ENCODE measurements around the gene AKAP6. TPM values are rescaled to one million over a fixed set of nuclear protein-coding genes. Genes with fewer than 3 reads are reported as not detected.
"Not testable (repeated sequence)": the region's sequence is repeated elsewhere in the genome, so short reads cannot be mapped to it uniquely, and the experiment has no call there.

Gene AKAP6
- total RNA-seq, 2 experiments from 2014 or later: 0.62 to 0.67 TPM

DNA sequence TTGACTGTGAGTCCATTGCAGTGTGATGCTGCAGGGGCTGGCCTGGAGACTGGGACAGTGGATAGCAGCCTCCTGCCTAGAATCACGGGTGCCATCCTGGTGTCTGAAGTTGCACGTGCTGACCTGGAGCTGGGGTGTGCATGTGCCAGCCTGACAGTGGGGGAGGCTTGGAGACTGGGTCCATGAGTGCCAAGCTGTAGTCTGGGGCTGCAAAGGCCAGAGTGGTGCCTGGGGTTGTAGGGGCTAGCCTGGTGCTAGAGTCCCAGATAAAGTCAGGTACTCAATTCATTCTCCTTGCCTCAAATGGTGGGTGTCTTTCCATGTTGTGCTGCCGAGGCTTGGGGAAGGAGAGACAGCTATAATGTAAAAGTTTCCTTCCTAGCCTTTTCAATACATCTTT lies 427.7 kb downstream of the AKAP6 start:
- Mint-ChIP-seq H3K9me3 (peaks cover 8% of the 10 kb centered on the region), H3K36me3 (ENCODE audit: low read depth) (no peaks in the 10 kb centered on the region), H3K27ac (no peak overlapping the region)

DNA sequence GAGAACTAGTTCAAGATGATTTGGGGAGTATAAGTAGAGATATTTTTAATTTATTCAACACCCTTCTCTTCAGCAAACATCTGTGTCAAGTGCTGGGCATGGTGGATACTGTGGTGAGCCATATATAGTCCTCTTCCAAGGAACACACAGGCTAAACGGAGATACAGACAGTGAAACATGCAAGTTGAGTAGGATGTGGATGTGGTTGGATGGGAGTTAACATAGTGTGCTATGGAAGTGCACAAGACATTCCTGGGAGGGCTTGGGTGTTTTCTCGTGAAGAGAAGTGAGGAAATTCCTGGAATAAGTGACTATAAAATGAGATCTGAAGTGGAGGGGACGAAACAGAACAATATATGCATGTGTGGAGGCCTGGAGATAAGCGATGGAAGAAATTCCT lies 428.5 kb downstream of the AKAP6 start:
- Mint-ChIP-seq H3K4me3 (no peak overlapping the region), H3K36me3 (ENCODE audit: low read depth) (no peaks in the 10 kb centered on the region), H3K27ac (no peak overlapping the region), H3K9me3 (peaks cover 8% of the 10 kb centered on the region), H3K27me3 (no peaks in the 10 kb centered on the region), H3K4me1 (no peaks in the 10 kb centered on the region)
- DNase-seq: no peak
- POLR2A ChIA-PET: no interaction called here
- CTCF ChIA-PET: no interaction called here

More for the DNA sequence above, 427.7 kb downstream of the AKAP6 start:
- POLR2A ChIA-PET: no interaction called here
- CTCF ChIA-PET: no interaction called here
- no peak for DNase-seq
- no peak overlapping the region for H3K4me3 Mint-ChIP-seq
- H3K4me1 Mint-ChIP-seq: no peaks in the 10 kb centered on the region
- H3K27me3 Mint-ChIP-seq: no peaks in the 10 kb centered on the region

DNA sequence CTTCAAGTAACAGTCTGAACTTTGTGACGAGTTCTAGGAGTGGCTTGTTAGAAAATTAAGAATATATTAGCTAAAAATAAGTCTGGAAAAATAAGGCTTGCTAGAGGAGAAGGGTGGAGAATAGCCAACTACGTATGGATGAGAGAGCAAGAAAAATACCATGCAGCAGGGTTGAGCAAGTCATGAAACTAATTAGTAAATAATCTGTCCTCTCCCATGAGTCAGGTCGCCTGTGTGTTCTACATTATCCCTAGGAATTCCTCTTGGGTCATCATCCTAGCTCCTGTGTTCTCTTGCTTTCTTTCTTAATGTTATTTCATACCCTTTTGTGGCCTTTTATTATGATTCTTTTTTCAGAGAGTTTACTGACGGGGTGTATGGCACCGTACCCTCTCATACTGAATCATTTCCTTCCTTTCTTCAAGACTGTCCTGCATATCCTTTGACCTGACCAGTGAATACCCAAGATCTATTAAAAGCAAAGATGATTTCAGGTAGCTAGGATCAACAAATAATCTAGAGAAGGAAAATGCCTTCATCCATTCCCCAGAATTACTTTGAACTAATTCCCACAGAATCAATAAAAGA lies 432.4 kb downstream of the AKAP6 start:
- H3K9me3 Mint-ChIP-seq: peaks cover 6% of the 10 kb centered on the region
- CTCF ChIA-PET: no interaction called here

DNA sequence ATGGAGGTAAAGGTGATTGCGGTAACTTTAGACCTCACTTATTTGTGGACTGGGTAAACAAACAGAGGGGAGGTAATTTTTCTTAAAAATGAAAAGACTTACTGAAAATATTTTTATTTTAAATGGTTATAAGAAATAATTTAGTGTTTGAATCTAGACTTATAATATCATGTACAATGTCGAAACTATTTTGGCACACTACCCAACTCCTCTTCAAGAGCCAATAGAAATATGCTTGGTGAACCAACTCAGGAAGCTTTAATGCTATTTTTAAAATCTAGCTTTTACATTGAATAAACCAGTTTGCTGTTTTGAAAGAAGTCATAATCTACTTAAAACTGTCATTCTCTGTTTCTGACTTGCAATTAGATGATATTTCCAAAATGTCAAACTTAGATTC lies 433.8 kb downstream of the AKAP6 start:
- H3K9me3 Mint-ChIP-seq: no peaks in the 10 kb centered on the region
- POLR2A ChIA-PET: no interaction called here
- CTCF ChIA-PET: interaction anchor here (0.8 kb wide), 1 partner anchor 352 kb away, joined by 3 read pairs; no protein-coding TSS in a partner anchor
- H3K4me1 Mint-ChIP-seq: no peaks in the 10 kb centered on the region
- DNase-seq: no peak
- H3K27me3 Mint-ChIP-seq: no peaks in the 10 kb centered on the region
- no peak overlapping the region for H3K4me3 Mint-ChIP-seq
- H3K27ac Mint-ChIP-seq: no peak overlapping the region
- H3K36me3 Mint-ChIP-seq (ENCODE audit: low read depth): no peaks in the 10 kb centered on the region

More for the DNA sequence above, 432.4 kb downstream of the AKAP6 start:
- no peak overlapping the region for H3K27ac Mint-ChIP-seq
- H3K4me3 Mint-ChIP-seq: no peak overlapping the region
- no peaks in the 10 kb centered on the region for H3K36me3 Mint-ChIP-seq (ENCODE audit: low read depth)
- no peak for DNase-seq
- POLR2A ChIA-PET: no interaction called here
- no peaks in the 10 kb centered on the region for H3K27me3 Mint-ChIP-seq
- H3K4me1 Mint-ChIP-seq: no peaks in the 10 kb centered on the region

DNA sequence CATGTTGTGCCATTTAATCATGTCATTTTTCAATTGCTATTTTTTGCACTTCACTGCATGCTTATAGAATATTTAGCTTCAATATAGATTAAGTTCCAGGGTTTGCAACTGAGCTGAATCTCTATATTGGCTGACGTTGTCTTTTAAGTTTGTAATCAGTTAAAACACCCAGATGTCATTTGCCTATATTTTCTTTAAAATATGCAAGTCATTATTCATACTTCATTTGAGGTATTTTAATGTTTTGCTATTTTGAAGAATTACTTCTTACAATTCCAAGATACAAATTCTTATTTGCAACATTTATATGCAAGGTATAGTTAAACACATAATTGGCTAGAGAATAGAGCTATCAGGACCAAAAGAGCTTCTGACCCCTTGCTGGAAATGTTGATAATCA lies 434.6 kb downstream of the AKAP6 start:
- CTCF ChIA-PET: interaction anchor here (0.8 to 1.2 kb wide), 2 partner anchors 11 to 352 kb away, joined by 3 to 4 read pairs; no protein-coding TSS in a partner anchor
- no peak for DNase-seq
- H3K27me3 Mint-ChIP-seq: no peaks in the 10 kb centered on the region
- H3K36me3 Mint-ChIP-seq (ENCODE audit: low read depth): no peaks in the 10 kb centered on the region
- POLR2A ChIA-PET: no interaction called here
- no peaks in the 10 kb centered on the region for H3K9me3 Mint-ChIP-seq
- H3K4me1 Mint-ChIP-seq: no peaks in the 10 kb centered on the region
- H3K4me3 Mint-ChIP-seq: no peak overlapping the region
- no peak overlapping the region for H3K27ac Mint-ChIP-seq

DNA sequence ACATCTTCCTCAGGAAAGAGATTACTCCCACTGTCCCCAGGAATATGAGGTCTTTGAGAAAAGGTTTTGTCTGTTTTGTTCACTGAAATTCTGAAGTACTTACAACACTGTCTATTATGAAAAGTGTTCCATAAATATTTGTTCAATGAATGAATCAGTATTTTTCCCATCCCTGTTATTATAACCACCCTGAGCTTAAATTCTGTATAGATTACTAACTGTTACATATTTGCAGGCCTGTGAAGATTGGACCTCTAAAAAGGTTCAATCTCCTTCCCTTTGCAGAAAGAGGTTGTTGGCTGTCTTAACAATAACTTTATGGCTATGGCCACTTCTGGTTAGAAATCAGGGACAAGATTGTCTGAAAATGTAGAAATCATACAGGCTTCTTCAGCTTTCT lies 435.0 kb downstream of the AKAP6 start:
- H3K36me3 Mint-ChIP-seq (ENCODE audit: low read depth): no peaks in the 10 kb centered on the region
- CTCF ChIA-PET: interaction anchor here (0.6 to 1.2 kb wide), 2 partner anchors 11 to 18 kb away, joined by 3 to 4 read pairs; no protein-coding TSS in a partner anchor
- no peaks in the 10 kb centered on the region for H3K4me1 Mint-ChIP-seq
- POLR2A ChIA-PET: no interaction called here
- no peak overlapping the region for H3K4me3 Mint-ChIP-seq
- DNase-seq: no peak
- no peaks in the 10 kb centered on the region for H3K27me3 Mint-ChIP-seq
- no peaks in the 10 kb centered on the region for H3K9me3 Mint-ChIP-seq
- H3K27ac Mint-ChIP-seq: no peak overlapping the region

DNA sequence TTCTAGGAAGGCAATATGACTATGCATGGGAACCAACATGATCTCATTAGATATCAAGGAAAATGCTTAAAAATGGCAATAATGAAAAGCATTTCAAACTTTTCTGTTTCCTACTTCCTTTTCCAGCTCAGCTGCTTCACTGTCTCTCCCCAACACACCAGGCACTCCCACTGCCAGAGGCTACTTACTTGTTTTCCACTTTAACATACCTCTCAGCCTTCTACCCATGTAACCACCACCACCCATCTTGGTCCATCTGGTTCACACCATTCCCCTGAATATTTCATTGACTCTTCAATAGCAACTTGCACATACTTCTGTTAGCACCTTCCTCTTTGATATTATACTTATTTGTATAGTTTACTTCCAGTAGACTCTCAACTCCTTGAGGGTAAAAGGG lies 441.3 kb downstream of the AKAP6 start:
- Mint-ChIP-seq H3K36me3 (ENCODE audit: low read depth) (no peaks in the 10 kb centered on the region), H3K4me1 (no peaks in the 10 kb centered on the region), H3K4me3 (no peak overlapping the region), H3K27me3 (no peaks in the 10 kb centered on the region), H3K27ac (no peak overlapping the region), H3K9me3 (no peaks in the 10 kb centered on the region)
- CTCF ChIA-PET: no interaction called here
- DNase-seq: no peak
- POLR2A ChIA-PET: no interaction called here

DNA sequence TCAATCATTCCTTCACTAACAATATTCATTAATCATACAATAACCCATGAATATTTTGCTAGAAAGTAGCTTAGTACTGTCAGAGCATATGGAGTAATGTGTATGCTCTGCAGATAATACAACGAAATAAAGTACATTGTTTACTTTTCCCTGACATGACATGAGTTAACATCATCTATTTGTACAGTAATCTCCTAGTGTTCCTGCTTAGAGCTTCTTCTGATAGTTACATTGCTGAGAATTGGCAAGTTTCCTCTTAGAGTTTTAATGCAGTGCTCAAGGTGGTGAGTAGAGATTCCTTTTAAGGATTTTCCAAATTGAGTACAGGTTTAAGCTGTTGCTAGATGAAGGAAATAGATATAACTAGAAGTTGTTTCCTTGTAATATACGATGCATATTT lies 445.1 kb downstream of the AKAP6 start:
- Mint-ChIP-seq H3K4me1 (no peaks in the 10 kb centered on the region), H3K27me3 (no peaks in the 10 kb centered on the region), H3K4me3 (no peak overlapping the region), H3K27ac (no peak overlapping the region), H3K36me3 (ENCODE audit: low read depth) (no peaks in the 10 kb centered on the region), H3K9me3 (peaks cover 2% of the 10 kb centered on the region)
- ChIA-PET CTCF (interaction anchor here (1.2 kb wide), 1 partner anchor 10 kb away, joined by 4 read pairs; no protein-coding TSS in a partner anchor), POLR2A (no interaction called here)
- no peak for DNase-seq

DNA sequence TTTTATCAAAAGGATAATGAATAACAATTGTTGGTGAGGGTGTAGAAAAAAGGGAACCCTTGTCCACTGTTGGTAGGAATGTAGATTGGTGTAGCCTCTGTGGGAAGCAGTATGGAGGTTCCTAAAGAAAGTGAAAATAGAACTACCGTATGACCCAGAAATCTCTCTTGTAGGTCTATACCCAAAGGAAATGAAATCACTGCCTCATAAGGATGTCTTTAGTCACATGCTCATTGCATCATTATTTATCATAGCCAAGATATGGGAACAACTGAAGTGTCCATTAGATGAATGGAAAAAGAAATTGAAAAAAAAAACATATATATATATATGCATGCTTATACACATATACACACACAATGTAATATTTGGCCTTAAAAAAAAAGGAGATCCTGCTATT lies 450.7 kb downstream of the AKAP6 start:
- POLR2A ChIA-PET: interaction anchor here (0.6 kb wide), 1 partner anchor 655 kb away, joined by 3 read pairs; no protein-coding TSS in a partner anchor
- DNase-seq: no peak
- Mint-ChIP-seq H3K4me3 (no peak overlapping the region), H3K27ac (no peak overlapping the region), H3K9me3 (peaks cover 2% of the 10 kb centered on the region), H3K36me3 (ENCODE audit: low read depth) (no peaks in the 10 kb centered on the region), H3K4me1 (no peaks in the 10 kb centered on the region), H3K27me3 (no peaks in the 10 kb centered on the region)
- CTCF ChIA-PET: no interaction called here

DNA sequence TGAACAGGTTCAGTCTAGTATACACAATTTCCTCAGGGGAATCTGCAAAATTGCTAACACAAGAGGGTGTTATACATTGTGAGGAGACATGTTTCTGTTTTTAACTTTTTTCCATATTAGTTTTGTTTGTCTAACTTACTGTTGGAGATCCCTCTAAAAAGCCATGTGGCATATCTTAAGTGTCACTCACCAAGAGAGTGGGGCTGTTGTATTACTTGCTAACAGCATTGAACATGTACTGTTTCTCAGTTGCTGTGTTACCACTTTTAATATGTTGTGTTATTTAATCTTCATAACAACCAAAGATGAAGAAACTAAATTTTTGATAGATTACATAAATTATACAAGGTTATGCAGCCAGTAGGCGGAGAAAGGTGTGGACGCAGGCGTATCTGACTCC lies 455.3 kb downstream of the AKAP6 start:
- Mint-ChIP-seq H3K27ac (no peak overlapping the region), H3K4me1 (no peaks in the 10 kb centered on the region), H3K4me3 (no peak overlapping the region), H3K9me3 (peaks cover 3% of the 10 kb centered on the region), H3K36me3 (ENCODE audit: low read depth) (no peaks in the 10 kb centered on the region), H3K27me3 (no peaks in the 10 kb centered on the region)
- POLR2A ChIA-PET: no interaction called here
- CTCF ChIA-PET: no interaction called here
- no peak for DNase-seq

DNA sequence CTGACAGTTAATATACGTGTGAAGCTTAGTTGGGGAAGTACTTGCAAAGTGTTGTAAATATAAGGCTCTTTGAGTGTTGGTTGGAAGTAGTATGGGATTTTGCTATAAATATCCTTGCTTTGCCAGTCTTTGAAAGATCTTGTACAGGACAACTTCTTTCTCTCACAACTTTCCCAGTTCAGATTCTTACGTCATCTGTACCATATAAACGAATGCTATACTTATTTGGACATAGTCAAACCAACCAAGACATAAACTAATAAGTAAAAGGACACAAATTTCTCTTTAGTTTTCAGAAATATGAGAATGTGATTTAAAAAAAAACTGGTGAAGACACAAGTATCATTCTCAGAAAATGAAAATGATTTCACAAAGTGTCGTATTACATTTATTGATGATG lies 456.5 kb downstream of the AKAP6 start:
- Mint-ChIP-seq H3K27me3 (no peaks in the 10 kb centered on the region), H3K4me1 (no peaks in the 10 kb centered on the region), H3K36me3 (ENCODE audit: low read depth) (no peaks in the 10 kb centered on the region), H3K4me3 (no peak overlapping the region), H3K9me3 (peaks cover 8% of the 10 kb centered on the region), H3K27ac (no peak overlapping the region)
- ChIA-PET POLR2A (no interaction called here), CTCF (no interaction called here)
- DNase-seq: no peak

DNA sequence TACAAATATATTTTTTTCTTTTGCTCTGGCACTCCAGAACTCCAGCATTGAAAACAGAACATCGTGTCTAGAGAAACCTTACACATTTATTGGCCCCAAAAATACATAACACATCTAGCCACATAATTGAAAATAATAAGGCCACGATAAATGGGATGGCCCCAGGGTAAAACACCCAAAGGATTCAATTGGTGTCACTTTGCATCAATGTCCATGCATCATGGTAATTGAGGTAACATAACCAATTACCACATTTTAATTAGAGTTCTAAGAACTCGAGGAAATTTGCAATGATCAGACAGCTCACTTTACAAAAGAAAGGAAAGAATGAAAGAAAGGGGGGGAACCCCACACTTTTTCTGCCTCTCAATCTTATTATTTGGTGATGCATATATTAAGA lies 457.8 kb downstream of the AKAP6 start:
- Mint-ChIP-seq H3K4me3 (no peak overlapping the region), H3K27ac (no peak overlapping the region), H3K27me3 (no peaks in the 10 kb centered on the region), H3K36me3 (ENCODE audit: low read depth) (no peaks in the 10 kb centered on the region), H3K9me3 (peaks cover 8% of the 10 kb centered on the region), H3K4me1 (no peaks in the 10 kb centered on the region)
- POLR2A ChIA-PET: no interaction called here
- no peak for DNase-seq
- CTCF ChIA-PET: no interaction called here

DNA sequence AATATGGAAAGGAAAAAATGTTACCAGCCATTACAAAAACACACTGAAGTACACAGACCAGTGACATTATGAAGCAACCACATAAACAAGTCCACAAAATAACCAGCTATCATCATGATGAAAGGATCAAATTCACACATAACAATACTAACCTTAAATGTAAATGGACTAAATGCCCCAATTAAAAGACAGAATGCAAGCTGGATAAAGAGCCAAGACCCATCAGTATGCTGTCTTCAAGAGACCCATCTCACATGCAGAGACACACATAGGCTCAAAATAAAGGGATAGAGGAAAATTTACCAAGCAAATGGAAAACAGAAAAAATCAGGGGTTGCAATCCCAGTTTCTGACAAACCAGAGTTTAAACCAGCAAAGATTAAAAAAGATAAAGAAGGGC lies 463.9 kb downstream of the AKAP6 start:
- H3K4me1 Mint-ChIP-seq; H3K4me3 Mint-ChIP-seq; DNase-seq; POLR2A ChIA-PET; H3K36me3 Mint-ChIP-seq (ENCODE audit: low read depth); H3K27ac Mint-ChIP-seq; H3K27me3 Mint-ChIP-seq: not testable (repeated sequence)
- CTCF ChIA-PET: interaction anchor here (0.6 kb wide), 1 partner anchor 245 kb away, joined by 5 read pairs; no protein-coding TSS in a partner anchor
- peaks cover 21% of the 10 kb centered on the region for H3K9me3 Mint-ChIP-seq

DNA sequence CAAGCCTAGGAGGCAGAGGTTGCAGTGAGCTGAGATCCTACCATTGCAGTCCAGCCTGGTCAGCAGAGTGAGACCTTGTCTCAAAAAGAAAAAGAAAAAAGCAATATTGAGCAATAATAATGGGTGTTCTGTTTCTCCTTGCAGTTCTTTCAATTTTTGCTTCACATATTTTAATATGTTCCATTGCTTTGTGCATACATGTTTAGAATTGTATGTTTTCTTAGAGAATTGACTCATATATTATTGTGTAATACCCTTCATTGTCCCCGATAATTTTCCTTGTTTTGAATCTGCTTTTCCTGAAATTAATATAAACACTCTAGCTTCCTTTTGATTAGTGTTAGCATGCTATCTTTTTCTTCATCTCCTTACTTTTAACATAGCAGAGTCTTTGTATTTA lies 471.2 kb downstream of the AKAP6 start:
- ChIA-PET POLR2A (no interaction called here), CTCF (no interaction called here)
- Mint-ChIP-seq H3K4me3 (no peak overlapping the region), H3K36me3 (ENCODE audit: low read depth) (no peaks in the 10 kb centered on the region), H3K27me3 (no peaks in the 10 kb centered on the region), H3K4me1 (no peaks in the 10 kb centered on the region), H3K27ac (no peak overlapping the region), H3K9me3 (peaks cover 19% of the 10 kb centered on the region)
- DNase-seq: no peak

All from activated CD4-positive, alpha-beta T cell treated with anti-CD3 and anti-CD28 coated beads, Interleukin-2, amount 10 ng/mL, durations not matched to agents 7 days and 5 days (primary cell).